NCI-H2196 (cell line): ENCODE measurements around the gene SIGLEC15.

ENCODE experiments used
- DNase-seq: peaks from one replicate; lab custom pipeline; 2025; ENCODE audit not compliant: unreplicated experiment; lab: John Stamatoyannopoulos, UW

Gene SIGLEC15

GRCh38 chr18:45877403-45877802 is 51.9 kb downstream of the SIGLEC15 start:
- DNase-seq, result no peak

GRCh38 chr18:45879681-45880655 is 54.5 kb downstream of the SIGLEC15 start:
- peak; percentile 85 for DNase-seq

GRCh38 chr18:45880876-45881558 is 55.5 kb downstream of the SIGLEC15 start:
- no peak for DNase-seq

- DNase-seq, result no peak
These were observed 62.1 kb downstream of the SIGLEC15 start for GRCh38 chr18:45887585-45887984.

- DNase-seq, result no peak
These were observed 64.1 kb downstream of the SIGLEC15 start for GRCh38 chr18:45889419-45890064.

- no peak for DNase-seq
These were observed 65.1 kb downstream of the SIGLEC15 start for GRCh38 chr18:45890606-45891005.

- DNase-seq, result no peak
These were observed 66.3 kb downstream of the SIGLEC15 start for GRCh38 chr18:45891806-45892205.
